Effector CD4-positive, alpha-beta T cell (primary cell): ENCODE data around the gene C11orf21.
"Not testable (repeated sequence)": the region's sequence is repeated elsewhere in the genome, so short reads cannot be mapped to it uniquely, and the experiment has no call there.

Source experiments
- DNase-seq: peaks from one replicate; pipeline ENCODE4 v3.0.0-alpha.2; 2020

Gene C11orf21

DNA sequence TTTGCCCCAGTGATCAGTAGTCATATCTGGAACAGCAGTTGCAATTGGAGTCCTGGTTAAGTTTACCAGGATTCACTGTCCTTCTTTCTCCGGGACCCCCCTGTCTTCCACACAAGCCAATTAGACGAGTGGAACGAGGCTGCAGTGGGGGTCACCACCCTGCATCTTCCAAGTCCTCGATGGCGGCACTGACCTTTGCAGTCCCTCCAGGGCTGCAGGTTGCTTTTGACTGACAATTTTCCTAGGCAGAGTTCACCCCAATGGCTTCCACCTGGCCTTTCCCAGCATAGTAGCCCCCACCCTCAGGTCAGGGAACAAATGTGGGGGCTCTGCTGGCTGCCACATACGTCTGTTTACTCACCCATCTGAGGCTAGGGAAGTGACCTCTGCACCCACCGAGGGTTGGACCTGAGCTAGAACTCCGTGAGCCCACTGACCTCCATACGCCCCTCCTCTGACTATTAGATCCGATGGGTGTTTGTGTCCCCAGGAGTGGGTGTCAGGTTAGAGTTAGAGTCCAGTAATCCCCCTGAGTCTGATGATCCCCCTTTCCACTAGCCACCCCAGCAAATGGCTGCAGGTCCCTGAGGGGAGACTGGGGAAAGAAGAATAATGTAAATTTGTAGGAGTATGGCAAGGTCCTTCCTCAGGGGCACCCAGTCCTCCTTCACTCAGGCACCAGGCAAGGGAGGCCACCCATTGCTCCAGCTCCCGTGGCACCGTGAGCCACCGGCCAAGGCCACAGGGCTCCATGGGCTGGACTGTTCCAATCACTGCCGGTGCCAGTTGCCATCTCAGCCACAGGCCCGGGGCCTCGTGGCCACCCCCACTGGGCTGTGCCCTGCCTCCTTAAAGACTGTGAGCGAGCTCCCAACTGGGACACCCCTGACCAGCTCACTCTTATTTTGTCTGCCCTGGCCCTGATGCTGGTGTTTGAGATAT, 5.5 kb downstream of the C11orf21 start:
- no peak for DNase-seq

DNA sequence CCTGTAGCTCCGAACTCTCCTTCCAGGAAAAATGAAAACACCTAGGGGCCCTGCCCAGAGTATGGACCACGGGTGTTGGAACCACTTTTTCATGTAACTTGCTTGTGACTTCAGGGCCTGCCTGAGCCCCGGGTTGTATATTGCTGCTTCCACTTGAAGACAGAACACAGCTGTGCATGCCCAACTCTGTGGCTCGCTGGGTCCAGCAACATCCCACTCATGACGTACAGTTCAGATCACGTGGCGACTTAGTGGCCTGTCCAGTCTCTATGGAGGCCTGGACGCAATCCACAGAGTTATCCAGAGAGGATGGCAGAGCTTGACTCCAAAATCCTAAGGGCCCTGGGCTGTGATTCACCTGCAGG, 6.8 kb downstream of the C11orf21 start:
- DNase-seq: no peak

- no peak for DNase-seq
Observed at GRCh38 chr11:2293984-2294925, 7.5 kb downstream of the C11orf21 start.

DNA sequence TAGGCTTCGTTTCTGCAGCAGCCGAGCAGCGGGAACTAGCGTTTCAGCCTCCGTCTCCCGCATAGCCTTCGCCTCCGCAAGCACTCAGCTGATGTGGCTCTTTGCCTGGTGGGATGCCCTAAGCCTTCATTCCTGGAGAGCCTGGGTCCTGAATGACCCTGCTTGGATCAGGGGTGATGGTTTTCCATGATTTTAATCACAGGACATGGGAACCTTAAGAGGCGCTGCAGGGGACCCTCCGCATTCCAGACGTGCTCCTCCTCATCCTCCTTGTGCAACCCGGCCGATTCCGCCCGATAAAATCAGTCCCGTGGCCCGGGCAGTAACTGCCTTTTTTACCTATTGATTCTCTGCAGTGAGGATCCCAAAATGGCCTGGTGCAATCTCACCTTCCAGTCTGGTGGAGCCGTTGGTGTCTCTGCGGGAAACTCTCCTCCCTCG, 8.2 kb downstream of the C11orf21 start:
- DNase-seq: no peak

DNA sequence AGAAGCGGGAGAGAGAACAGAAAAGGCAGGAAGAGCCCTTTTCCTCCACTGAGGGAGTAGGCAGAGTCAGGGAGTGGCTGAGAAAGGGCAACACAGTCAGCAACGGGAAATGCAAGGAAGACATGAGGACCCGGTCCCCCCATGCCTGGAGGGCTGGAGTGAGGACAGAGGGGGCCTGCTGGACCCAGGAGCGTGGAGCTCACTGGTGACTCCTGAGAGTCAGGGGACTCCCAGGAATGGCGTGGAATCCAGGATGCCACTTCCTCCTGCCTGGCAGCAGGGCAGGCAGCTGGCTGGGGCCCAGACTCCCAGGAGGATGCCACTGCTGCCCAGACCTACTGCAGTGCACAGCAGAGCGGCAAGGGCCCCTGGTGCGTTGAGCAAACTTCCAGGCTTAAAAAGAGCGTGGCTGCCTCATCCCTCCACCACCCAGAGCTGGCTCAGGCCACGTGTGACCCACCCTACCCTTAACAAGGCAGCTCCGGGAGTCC, 11.3 kb downstream of the C11orf21 start:
- no peak for DNase-seq

DNA sequence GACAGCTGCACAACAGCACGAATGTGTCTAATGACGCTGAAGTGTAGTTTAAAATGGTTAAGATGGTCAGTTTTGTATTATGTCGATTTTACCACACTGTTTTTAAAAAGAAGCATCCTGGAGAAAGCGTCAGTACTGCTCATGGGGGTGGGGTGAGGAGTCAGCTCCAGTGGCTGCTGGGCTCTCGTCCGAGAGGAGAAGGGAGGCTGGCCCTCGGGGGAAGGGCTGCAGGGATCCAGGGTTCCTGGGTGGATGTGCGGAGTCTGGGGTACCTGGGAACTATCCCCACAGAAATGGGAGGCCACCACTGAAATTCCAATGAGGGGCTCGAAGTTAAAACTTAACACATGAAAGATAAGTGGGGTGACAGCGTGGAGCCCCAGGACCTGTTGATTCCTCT, 11.9 kb downstream of the C11orf21 start:
- no peak for DNase-seq

DNA sequence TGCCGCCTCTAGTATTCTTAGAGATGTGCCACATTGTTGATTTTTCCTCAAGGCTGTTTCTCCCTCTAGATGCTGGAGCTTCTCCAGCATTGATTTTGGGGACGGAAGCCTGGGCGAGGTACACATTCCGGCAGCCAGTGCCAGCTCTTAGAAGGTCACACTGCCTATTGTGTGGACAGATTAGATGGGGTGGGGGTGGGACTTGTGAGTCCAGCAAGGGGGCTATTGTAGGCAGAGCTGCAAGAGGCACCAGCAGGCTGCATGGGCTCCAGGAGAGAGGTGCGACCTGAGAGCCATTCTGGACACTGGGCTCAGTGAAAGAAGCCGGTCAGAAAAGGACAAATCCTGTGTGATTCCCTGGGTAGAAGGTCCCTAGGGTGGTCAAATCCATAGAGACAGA, 12.4 kb downstream of the C11orf21 start:
- DNase-seq: no peak

GRCh38 chr11:2287091-2287490, 14.6 kb downstream of the C11orf21 start:
- DNase-seq: no peak

DNA sequence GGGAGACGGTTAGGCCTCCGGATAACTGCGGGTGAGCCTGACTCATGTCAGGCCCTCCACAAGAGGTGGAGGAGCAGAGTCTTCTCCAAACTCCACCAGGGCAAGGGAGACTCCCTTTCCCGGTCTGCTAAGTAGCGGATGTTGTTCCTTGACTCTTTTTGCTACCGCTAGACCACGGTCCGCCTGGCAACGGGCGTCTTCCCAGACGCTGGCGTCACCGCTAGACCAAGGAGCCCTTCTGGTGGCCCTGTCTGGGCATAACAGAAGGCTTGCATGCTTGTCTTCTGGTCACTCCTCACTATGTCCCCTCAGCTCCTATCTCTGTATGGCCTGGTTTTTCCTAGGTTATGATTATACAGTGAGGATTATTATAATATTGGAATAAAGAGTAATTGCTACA, 15.4 kb downstream of the C11orf21 start:
- DNase-seq: not testable (repeated sequence)

DNA sequence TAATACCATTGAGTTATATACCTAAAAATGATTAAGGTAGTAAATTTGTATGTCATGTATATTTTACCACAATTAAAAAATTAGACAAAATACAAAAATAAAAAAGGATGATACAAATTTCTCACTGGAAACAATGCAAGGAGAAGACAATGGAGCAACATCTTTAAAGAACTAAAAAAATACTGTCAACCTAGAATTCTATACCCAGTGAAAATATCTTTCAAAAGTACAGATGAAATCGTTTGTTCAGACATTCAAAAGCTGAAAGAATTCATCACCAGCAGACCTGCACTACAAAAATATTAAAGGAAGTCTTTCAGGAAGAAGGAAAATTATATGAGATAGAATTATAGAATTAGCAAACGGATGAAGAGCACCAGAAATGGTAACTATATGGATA, 21.5 kb downstream of the C11orf21 start:
- no peak for DNase-seq

DNA sequence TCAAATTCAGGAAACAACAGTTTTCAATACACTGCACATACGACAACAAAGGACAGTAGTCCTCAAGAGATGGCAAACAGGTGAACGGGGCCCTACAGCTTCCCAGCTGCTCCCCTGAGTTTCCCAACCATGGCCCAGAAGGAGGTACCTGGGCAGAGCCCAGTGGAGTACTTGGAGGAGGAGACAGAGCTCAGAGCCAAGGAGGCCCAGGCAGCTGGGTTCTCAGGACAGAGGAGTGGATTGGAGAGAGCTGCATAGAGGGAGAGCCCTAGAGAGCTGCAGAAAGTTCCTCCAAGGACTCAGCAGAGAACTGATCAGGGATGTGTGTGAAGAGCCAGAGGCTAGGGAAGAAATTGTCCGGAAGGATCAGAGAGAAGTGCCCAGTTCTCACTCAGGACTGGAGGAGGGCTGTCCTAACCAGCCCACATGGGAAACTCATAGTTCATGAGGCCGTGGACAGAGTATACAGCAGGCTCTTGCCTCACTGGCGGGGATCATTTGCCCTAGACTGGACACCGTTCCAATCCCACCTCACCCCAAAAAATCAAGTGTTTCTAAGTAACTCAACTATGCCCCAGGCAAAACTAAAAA, 23.7 kb downstream of the C11orf21 start:
- DNase-seq: no peak

DNA sequence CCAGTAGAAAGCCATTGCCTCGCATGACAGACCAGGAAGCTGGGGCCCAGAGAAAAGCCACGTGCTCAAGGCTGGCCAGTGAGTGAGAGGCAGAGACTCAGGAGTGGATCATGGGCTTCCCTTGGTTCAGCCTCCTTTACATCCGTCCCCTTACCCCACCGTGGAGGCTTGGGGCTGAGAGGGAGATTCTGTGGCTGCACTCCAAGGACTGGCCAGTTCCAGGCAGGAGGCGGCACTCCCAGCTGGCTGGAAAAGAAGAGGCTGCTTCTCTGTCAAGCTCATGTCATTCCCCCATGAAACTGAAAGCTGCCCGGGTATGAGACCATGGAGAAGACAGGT, 24.7 kb downstream of the C11orf21 start:
- DNase-seq: no peak

- no peak for DNase-seq
Observed at GRCh38 chr11:2276280-2277007, 25.3 kb downstream of the C11orf21 start.

DNA sequence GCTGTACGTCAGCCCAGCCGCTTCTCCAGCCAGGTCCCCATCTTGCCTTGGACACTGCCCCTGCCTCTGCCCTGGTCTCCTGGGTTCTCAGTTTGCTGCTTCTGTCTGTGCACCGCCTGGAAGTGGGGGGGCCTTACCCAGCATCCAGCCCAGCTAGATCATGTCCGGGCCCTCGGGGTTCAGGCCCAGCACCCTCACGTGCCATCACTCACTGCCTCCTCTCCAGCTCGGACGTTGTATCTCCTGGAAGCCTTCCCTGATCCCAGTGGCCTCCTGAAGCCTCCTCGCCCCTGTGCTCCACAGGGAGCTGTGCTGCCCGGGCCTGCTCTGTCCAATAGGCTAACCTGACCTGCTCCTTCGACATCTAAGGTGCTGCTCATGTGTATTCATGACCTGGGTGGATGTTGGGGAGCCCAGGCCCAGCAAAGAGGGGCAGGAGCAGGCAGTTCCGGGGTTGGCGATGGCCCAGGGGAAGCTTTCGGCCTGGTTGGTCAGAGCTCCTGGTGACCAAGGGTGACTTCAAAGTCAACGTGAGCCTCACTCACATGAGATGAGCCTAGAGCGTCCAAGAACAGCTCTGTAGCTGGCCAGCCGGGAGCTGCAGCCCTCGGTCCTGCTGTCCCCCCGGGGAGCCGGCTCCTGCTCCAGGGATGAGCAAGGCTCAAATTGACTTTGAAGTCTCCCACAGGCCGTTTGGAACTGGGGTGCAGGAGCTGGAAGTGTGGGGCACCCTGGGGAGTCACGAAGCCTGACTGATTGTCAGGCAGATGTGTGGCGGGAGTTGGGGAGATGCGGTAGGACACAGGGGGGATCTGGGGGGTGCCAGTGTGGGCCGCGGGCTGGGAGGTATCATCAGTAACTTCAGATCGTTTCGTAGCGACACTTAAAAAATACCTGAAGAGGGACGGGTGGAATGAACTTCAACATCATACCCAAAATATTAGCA, 26.1 kb downstream of the C11orf21 start:
- DNase-seq: no peak

DNA sequence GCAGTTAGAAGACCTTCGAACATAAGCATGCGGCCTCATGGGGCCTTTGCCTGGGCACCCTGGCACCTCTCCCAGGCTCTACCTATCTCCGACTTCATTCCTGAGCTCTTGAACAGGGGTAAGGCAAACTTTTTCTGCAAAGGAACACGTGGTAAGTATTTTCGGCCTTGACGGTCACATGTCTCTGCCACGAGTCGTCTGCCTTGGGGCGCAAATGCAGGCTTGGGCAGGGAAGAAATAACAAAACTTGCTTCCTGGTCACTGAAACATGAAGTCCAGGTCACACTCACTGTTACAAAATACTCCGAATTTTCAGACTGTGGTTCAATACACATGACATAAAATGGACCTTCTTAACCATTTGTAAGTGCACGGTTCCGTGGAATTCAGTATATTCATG, 27.9 kb downstream of the C11orf21 start:
- DNase-seq: no peak

- DNase-seq: no peak
Observed at GRCh38 chr11:2273311-2273710, 28.4 kb downstream of the C11orf21 start.

DNA sequence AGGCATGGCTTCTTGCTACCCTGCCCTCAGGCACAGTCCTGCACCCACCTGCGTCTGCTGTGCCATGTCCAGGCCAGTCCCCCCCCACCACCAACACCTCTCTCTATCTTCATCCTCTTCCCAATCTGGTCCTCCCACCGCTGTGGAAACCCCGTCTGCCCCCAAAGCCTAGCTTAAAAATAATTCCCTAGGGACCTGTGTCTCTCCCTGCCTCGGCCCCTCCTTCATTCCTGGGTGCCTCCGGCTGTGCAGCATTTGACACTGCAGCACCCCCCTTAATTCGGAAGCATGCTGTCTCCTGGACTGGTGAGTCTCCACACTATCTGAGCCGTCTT, 28.8 kb downstream of the C11orf21 start:
- DNase-seq: no peak

DNA sequence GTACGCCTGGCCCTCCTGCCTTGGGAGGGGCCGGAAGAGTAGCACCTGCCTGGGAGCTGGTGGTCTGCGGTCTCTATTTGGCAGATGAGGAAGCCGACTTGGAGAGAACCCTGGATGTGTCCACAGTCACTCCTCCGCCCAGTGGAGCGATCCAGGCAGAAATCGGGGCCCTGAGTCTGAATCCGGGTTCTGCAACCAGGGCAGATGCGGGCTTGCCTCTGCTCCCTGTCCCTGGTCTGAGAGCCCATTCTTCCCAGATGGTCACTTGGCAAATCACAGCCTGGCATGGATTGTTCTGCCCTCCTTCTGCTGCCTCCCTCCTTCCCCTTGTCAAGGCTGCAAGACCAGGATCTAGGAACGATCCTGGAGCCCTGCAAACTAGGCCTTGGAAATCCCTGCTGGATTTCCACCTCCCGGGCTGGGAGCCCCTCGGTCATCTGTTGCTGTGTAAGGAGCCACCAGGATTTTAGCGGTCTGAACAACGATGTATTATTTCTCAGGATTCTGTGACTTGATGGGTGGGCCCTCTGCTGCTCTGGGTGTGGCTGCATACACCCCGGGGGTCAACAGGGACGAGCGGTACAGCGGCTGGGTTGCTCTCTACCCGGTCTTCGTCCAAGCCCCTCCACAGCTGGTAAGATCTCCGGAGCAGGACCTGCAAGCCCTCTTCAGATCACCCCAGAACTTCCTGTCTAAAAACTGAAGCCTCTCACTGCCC, 29.3 kb downstream of the C11orf21 start:
- no peak for DNase-seq

GRCh38 chr11:2271327-2272227, 30.1 kb downstream of the C11orf21 start:
- no peak for DNase-seq

- no peak for DNase-seq
Observed at GRCh38 chr11:2271077-2271326, 30.7 kb downstream of the C11orf21 start.
